NCI-H69 (cell line): ENCODE results near the gene CCDC150.
A peak's percentile ranks its signal among the peaks of the same experiment; 100 is the strongest.
"Not testable (repeated sequence)": the region's sequence is repeated elsewhere in the genome, so short reads cannot be mapped to it uniquely, and the experiment has no call there.

Source experiments
- DNase-seq: peaks from one replicate; lab custom pipeline; 2025; lab: John Stamatoyannopoulos, UW

CCDC150 gene

DNA sequence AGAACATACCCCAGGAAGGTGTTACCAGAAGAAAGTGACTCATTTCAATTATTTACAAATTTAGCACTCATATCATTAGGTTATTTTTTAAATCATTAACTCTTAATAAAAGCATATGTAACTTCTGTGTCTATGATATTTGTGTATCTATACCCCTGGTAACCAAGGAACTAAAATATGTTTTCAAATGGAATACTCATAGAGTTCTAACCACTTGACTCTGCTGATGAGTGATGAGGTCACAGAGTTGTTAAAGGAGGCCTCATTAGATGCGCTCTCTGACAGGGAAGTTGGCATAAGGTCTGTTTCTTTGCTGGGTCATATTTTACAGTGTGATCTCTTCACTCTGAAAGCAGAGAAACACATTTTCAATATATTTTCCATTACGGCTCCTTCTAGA lies 73.4 kb downstream of the CCDC150 start:
- DNase-seq, result no peak

DNA sequence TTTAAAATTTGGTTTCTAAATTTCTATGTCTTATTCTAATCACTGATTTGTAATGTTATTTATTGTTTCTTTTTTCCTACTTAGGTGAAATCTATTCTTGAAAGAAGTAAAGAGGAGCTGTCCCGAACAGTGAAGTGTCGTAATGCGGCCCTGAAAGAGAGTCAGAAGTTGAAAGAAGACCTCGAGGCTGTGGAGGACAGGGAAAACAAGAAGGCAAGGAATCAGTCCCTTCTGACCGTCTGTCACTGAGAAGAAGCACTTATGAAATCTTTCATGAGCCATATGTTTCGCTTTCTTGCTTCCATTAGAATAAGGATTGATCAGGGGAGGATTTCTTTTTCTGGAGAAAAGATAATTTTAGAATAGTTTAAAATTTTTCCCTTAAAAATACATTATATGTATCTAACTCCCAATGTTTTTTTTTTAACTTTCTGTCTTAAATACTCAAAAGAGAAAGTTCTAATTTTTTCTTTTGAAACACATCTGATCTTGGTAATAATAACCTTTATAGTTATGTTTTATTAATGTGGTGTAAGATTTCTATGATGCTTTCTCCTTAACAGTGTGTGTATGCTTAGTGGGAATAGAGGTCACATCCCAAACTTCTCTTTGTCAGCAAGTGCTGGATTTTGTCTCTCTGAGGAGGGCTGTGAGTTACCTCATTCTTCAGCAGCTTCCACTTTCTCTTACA lies 79.0 kb downstream of the CCDC150 start:
- no peak for DNase-seq

DNA sequence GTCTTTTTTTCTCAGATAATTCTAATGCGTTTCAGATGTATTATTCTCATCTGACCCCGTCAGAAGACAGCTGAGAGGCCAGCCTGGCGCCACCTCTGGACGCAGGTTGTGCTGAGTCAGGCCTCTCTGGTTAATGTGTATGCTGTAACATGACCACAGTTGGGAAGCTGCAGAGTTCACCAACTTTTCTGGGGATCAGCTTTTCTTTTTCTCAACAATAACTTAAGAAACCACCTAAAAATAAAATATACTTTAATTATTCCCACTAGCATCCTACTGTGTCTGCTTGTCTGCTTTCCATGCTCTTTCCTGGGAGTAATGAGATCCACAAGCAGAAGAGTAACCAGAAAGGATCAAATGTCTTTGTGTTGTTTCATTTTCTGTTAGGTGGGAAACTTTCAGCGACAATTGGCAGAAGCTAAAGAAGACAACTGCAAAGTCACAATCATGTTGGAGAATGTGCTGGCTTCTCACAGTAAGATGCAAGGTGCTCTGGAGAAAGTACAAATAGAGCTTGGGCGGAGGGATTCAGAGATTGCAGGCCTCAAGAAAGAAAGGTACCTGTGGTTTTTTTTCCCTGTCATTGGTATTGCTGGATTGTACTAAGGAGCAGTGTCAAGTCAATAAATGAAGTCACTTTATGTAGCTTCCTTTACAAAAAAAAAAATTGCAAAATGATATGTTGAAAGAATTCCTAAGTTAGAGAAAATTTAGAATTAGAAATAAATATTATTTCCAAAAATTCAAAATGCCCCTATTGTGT lies 79.8 kb downstream of the CCDC150 start:
- no peak for DNase-seq

DNA sequence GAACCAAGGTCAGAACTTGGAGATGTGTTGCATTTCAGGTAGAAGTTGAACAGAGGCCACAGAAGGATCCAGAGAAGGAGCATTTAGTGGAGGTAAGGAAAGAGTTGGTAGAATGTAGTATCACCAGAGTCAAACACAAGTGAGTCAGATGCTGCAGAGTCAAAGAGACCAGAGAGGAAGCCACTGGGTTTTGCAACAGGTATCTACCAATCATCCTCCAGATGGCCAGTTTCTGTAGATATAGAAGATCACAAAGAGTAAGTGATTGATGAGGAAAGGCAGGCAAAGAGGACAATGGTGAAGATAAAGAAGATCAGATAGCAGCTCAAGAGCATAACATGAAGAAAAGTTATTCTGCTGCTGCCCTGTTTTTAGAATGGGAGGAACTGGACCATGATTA lies 84.1 kb downstream of the CCDC150 start:
- DNase-seq, result no peak

DNA sequence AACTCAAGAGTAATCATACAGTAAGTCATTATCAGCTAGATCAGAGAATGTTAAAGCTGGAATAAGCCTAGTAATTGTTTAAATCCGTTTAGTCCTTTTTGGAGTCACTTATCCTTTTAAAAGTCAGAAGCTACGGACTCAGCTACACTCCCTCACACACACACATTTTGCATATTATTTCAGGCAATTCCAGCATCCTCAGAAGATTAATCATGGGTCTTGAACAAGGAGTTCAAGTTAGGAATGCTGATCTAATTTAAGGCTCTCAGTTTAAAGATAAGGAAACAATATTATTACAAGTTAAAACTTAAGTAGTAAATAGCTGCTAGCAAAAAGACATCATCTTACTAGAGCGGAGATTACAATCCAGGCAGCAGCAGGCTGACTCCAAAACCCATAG lies 85.7 kb downstream of the CCDC150 start:
- no peak for DNase-seq

DNA sequence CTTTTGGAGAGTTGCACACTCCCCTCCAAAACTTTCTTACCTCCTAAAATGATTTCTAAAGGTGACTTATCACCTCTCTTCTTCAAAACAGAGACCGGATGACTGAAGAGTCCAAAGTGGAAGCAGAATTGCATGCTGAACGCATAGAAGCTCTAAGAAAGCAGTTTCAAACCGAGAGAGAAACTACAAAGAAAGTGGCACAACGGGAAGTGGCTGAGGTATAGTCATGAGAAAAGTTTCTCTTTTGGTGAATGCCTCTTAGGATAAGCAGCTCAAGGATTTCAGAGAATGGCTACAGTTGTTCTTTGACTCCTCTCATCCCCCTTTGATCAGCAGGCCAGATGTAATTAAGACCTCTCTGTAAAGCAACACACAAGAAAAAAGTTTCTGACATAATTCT lies 86.4 kb downstream of the CCDC150 start:
- DNase-seq, result no peak

DNA sequence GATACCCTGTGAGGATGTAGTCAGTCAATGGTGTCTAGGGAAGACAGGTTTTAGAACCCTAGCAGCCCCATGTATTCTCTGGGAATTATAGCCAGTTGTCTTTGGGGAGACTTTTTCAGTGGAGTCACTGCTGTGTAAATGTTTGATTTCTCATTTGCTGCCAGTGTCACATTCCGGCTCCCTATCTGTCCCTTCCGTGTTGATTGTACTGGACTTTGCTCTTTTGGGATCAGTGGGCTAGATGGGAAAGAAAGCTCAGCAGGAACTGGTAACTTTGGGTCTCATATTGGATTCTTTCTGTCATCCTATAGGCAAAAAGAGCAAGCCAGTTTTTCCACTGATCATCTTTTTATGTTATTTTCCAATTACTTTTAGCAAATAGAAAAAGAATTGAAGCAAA lies 89.9 kb downstream of the CCDC150 start:
- no peak for DNase-seq

DNA sequence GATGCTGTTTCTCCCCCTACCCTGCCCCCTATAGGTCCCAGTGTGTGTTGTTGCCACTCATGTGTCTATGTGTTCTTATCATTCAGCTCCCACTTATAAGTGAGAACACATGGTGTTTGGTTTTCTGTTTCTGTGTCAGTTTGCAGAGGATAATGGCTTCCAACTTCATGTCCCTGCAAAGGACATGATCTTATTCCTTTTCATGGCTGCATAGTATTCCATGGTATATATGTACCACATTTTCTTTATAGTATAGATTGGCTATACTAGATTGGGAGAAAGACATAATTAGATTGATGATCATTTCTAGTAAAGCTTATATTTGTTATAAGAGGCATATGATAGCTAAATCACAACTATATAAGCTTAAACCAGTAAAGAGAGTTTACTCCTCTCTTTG lies 97.1 kb downstream of the CCDC150 start:
- DNase-seq, result not testable (repeated sequence)

DNA sequence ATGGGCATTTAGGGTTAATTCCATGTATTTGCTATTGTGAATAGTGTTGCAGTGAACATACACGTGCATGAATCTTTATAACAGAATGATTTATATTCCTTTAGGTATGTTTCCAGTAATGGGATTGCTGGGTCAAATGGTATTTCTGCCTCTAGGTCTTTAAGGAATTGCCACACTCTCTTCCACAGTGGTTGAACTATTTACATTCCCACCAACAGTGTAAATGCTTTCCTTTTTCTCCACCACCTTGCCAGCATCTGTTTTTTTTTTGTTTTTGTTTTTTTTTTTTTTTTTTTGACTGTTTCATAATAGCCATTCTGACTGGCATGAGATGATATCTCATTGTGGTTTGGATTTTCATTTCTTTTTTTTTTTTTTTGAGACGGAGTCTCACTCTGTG lies 97.5 kb downstream of the CCDC150 start:
- no peak for DNase-seq

DNA sequence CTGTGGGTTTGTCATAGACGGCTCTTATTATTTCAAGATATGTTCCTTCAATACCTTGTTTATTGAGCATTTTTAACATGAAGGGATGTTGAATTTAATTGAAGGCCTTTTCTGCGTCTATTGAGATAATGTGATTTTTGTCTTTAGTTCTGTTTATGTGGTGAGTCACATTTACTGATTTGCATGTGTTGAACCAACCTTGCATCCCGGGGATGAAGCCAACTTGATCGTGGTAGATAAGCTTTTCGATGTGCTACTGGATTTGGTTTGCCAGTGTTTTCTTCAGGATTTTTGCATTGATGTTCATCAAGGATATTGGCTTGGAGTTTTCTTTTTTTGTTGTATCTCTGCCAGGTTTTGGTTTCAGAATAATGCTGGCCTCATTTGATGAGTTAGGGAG lies 99.5 kb downstream of the CCDC150 start:
- DNase-seq, result no peak

DNA sequence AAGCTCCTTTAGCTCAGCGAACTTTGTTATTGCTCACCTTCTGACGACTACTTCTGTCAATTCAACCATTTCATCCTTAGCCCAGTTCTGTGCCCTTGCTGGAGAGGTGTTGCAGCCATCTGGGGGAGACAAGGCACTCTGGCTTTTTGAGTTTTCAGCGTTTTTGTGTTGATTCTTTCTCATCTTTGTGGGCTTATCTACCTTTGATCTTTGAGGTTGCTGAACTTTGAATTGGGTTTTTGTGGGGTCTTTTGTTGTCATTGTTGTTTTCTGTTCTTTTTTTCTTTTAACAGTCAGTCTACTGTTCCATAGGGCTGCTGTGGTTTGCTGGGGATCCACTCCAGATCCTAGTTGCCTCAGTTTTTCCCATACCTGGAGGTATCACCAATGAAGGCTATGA lies 102.7 kb downstream of the CCDC150 start:
- DNase-seq, result no peak

DNA sequence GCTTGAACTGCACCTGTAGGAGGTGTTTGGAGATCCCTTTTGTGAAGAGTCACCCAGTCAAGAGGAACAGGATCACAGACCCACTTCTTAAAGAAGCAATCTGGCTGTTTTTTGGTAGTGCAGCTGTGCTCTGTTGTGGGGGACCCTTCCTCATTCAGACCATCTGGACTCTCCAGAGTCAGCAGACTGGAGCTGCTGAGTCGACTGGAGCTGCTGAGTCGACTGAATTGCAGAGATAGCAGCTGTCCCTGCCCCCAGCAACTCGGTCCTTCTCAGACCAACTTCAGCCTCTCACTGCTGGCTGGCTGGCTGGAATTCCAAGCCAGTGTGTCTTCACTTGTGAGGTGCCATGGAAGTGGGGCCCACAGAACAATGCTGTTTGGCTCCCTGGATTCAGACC lies 103.2 kb downstream of the CCDC150 start:
- DNase-seq, result no peak

DNA sequence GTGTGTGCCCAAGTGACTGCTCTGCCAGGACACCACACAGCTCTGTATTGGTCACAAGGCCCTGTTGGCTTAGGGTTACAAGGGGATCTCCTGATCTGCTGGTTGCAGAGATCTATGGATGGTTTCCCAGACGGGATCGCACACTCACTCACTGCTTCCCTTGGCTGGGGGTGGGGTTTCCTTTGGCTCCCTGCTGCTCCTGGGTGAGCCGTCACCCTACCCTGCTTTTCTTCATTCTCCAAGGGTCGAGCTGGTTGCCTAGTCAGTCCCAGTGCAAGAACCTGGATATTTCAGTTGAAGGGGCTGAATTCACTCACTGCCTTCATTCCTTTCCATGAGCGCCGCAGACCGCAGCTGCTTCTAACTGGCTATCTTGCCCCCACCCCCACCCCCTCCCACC lies 103.7 kb downstream of the CCDC150 start:
- DNase-seq, result no peak

DNA sequence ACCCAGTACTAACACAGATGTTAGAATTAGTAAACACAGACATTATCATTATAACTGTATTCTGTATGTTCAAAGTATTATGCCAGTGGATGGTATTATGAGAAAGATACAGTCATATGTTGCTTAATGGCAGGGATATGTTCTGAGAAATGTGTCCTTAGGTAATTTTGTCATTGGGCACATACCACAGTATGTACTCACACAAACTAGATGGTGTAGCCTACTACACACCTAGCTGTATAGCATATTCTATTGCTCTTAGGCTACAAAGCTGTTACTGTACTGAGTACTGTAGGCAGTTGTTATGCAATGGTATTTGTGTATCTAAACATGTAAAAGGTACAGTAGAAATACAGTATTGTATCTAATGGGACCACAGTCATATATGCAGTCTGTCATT lies 106.2 kb downstream of the CCDC150 start:
- DNase-seq, result no peak

DNA sequence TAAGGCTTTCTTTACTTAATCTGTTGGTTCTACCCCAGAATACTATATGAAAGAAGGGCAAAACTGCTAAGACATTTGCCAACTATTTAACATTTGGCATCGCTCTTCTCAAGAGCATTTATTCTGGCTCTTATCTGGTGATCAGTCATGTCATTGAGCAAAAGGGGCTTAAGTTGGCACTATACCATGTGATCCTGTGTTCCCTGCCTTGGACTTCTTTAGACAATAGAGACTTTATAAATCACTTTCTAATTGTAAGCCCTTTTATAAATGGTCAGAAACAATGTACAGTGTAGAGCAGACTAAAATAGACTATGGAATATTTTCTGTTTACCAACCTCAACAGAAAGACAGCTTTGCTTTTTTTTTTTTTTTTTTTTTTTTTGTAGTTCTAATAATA lies 107.9 kb downstream of the CCDC150 start:
- no peak for DNase-seq

DNA sequence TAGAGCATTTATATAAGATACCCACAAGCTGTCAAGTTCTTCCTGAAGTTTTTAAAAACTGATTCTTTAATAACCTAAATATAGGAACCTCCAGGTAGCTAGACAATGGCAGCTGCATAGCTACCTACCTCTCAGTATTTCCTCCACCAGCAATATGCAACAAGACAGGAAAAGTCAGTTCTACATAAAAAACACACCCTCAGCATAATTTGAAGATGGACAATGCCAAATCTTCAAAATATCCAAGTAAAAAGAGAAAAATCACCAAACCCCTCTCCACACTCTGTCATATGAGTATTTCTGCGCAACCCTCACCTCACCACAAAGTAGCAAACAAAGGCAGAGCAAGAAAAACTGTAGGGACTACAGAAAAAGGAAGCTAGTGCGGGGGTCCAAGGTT lies 108.6 kb downstream of the CCDC150 start:
- DNase-seq, result no peak

DNA sequence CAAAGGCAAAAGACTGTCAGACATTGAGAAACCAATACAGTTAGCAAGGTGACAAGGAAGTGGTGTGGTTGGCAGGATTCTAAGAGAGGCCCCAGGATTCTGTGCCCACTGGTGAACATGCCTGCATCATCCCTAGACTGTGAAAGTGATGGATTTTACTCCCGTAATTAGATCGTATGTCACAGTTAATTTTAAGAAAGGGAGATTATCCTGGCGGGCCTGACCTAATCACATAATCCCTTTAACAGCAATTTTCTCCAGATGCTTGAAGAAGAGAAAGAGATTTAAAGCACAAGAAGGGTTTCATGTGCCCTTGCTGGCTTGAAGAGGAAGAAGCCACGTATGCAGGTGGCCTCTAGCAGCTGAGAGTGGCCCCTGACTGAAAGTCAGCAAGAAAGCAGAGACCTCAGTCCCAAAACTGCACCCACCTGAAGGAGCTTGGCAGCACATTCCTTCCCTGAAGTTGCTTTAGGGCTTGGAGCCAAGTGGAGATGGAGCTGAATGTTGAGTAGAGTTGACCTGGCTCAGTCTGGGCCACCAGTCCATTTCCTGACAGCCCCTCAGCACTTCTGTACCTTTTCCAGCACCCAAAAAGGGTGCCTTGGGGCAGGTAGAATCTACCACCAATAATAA lies 110.9 kb downstream of the CCDC150 start:
- no peak for DNase-seq

DNA sequence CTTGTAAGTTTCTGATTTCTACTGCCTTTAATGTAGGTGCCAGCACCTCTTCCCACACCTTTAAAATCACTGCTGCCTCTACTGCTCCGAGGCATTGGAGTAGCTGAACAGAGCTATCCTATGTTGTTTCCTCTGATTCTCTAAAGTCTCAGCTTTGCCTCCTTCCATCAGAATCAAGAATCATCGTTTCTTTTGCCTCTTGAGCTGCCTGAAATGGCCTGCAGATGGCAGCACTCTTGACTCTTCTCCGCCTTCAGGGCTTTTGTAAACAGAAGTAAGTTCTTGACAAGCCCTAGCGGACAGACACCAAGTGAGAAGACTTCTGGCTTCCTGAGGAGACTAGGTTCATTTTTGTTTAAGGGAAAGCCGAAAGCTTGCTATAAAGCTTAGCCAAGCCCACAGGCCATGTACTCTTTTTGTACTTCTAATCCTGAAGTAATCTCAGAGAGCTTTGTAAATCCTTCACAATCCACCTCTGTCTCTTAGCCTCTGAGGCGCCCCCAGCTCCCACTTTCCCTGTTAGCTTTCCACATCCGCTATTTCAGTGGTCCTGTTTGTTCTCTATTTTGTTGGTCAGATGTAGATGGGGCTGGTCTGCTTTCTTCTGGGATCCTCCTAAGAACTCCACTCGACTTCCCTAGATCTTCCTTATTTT lies 111.6 kb downstream of the CCDC150 start:
- peak; percentile 30 for DNase-seq

DNA sequence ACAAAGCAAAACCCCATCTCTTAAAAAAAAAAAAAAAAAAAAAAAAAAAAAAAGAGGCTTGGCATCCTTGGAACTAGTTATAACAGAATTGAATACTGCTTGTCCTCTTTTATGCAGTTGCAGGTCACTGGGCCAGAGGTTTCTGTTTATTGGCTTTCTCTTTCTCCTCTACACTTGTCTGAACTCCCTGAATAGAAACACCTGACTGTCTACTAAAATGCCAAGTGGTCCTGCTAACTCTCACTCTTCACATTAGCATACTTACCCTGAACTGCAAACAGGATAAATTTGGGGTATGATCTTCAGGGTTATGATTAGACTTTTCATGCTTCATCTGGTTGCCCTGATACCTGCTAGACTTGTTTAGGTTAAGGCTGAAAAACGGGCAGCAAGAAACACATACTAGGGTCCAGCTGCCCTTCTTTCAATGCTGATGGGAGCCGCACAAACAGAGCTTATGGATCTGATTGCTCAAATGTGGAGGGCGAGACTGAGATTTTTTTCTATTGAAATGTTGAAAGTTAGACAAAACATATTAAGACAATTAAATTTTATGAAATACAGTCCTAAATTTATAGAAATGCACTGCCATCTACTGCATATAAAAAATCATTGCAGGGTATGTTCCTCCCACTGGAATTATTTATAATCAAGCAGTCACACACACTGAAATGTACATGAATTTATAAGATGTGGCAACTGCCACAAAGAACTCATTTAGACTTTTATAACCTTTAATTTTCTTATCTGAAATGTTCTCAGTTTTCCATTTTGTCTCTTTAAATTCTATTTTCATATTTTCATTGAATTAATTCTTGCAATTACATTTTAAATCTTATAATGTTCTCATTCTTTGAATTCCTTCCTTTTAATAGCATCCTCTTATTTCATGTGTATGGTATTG lies 119.2 kb downstream of the CCDC150 start:
- DNase-seq, result peak; percentile 1

DNA sequence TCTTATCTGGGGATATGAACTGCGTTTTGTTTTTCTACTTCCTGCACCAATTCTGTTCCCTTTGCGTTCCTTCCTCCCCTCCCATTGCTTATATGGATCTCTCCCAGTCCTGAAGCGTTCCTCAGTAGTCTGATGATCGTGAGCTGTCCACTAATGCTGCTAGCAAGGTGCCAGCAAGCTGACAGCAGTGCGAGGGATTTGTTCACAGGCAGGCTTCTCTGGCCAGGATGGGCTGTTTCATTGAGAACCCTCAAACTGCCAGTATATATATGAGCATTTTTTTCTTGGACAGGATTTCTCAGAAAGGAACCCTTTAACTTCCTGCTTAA lies 119.8 kb downstream of the CCDC150 start:
- no peak for DNase-seq

DNA sequence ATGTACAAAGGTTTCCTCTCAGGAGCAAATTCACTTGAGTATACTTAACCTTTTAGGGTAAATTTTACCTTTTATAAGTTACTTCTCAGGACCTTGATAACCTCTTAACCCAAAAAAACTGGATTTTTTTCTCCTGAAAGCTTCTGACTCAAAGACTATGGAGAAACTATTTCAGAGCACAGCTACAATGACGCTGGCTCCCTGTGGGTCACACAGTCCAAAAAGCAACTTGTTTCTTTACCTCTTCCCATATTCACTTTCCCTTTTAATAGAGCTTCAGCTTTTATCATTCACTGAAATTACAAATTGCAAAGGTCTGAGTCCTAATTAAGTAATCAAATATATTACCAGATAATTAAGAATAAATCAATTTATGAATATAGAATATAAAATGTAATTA lies 127.6 kb downstream of the CCDC150 start:
- no peak for DNase-seq
